ENCODE data around the gene SLC25A6.
"Not testable (repeated sequence)": the region's sequence is repeated elsewhere in the genome, so short reads cannot be mapped to it uniquely, and the experiment has no call there.

Gene SLC25A6

DNA sequence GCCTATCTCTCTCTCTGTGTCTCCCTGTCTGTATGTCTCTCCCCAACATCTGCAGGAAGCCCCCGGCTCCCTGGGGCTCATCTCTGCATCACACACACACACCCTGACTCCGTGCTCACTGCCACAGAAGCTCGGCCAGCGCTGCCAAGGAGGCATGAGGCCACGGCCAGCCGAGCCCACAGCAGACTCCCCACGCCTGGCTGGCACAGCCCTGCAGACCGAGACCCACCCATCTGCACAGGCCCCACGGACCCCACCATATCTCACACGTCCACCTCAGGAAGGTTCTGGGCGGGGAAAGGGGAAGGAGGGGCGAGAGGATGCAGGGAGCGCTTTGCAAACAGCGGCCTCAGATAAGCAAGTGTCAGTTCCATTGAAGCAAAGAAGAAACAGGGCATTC lies 28.5 kb upstream of the SLC25A6 start:
- Mint-ChIP-seq H3K27me3 (no peaks in the 10 kb centered on the region), H3K9me3 (peaks cover 18 to 19% of the 10 kb centered on the region in 2 donors), H3K36me3 (ENCODE audit: insufficient read depth) (peaks cover 9% of the 10 kb centered on the region), H3K4me3 (no peak overlapping the region), H3K4me1 (ENCODE audit: low read depth in 2 of 2) (peaks cover 0 to 9% of the 10 kb centered on the region in 2 donors), H3K27ac (peak overlapping the region; percentile 4 to 67)
- no peak for DNase-seq
- no peak for ATAC-seq (replicated peaks)

DNA sequence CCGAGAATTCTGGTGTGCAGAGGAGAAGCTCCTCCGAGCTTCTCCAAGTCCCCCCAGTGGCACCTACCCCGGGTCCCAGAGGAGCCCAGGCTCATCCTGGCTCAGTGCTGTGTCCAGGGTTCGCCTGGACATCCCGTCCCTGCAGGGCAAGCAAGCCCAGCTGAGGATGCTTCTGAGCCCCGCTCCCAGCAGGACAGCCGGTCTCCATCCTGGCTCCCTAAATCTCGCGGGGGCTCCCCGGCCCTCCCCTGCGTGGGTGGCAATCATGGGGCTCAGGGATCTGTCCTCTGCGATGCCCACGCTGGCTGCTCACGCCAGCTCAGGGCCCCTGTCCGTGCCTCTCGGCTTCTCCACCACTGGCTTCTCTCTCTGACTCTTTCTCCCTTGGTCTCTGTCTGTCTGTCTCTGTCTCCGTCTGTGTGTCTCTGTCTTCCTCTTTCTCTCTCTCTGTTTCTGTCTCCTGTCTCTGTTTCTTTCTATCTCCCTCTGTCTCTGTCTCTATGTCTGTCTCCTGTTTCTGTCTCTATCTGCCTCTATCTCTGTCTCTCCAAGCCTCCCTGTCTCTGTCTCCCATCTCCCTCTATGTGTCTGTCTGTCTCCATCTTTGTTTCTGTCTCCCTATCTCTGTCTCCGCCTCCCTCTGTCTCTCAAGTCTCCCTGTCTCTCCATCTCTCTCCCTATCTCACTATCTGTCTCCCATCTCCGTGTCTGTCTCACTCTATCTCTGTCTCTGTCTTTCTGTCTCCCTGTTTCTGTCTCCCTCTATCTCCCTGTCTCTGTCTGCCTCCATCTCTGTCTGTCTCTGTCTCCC lies 27.8 kb upstream of the SLC25A6 start:
- H3K36me3 Mint-ChIP-seq (ENCODE audit: insufficient read depth), result peaks cover 8% of the 10 kb centered on the region
- ATAC-seq (replicated peaks) (no peak), DNase-seq (no peak)
- peaks cover 13 to 17% of the 10 kb centered on the region in 2 donors for H3K9me3 Mint-ChIP-seq
- no peaks in the 10 kb centered on the region for H3K27me3 Mint-ChIP-seq
- no peak overlapping the region for H3K4me3 Mint-ChIP-seq
- H3K4me1 Mint-ChIP-seq (ENCODE audit: low read depth in 2 of 2), result peaks cover 0 to 9% of the 10 kb centered on the region in 2 donors
- peak overlapping the region; percentile 4 to 67 for H3K27ac Mint-ChIP-seq

DNA sequence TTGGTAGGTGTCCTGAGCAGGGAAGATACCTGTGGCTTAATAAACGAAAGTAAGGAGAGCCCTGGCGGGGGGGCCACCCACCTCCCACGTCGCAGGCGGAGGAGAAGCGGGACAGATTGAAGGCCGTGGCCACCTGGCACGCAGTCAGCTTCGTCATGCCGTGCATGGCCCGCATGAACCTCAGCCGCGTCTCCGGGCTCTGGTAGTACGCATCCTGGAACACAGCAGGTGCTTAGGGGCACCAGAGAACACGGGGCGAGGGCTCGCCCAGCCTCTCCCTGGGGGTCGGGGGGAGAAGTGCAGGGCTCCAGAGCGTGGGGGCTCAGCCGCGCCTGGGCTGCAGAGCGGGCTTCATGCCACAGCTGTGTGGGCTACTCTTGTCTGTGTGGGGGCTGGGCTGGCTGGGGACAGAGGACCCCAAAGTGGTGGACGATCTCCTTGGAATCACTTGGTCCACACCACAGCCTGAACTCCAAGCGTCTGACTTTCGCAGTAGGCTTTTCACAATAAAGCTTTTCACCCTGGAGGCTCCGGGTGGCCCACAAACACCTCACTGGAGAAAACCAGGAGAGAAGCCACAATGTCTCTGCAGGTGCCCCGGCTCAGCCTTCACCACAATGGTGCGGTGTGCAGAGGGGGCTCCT lies 27.1 kb upstream of the SLC25A6 start:
- DNase-seq (no peak), ATAC-seq (replicated peaks) (no peak)
- peaks cover 6 to 12% of the 10 kb centered on the region in 2 donors for H3K9me3 Mint-ChIP-seq
- no peak overlapping the region for H3K4me3 Mint-ChIP-seq
- peak overlapping the region in 1 of 2 donors; percentile 11 for H3K27ac Mint-ChIP-seq
- H3K4me1 Mint-ChIP-seq (ENCODE audit: low read depth in 2 of 2), result peaks cover 0 to 10% of the 10 kb centered on the region in 2 donors
- H3K36me3 Mint-ChIP-seq (ENCODE audit: insufficient read depth), result peaks cover 8% of the 10 kb centered on the region
- H3K27me3 Mint-ChIP-seq, result no peaks in the 10 kb centered on the region

DNA sequence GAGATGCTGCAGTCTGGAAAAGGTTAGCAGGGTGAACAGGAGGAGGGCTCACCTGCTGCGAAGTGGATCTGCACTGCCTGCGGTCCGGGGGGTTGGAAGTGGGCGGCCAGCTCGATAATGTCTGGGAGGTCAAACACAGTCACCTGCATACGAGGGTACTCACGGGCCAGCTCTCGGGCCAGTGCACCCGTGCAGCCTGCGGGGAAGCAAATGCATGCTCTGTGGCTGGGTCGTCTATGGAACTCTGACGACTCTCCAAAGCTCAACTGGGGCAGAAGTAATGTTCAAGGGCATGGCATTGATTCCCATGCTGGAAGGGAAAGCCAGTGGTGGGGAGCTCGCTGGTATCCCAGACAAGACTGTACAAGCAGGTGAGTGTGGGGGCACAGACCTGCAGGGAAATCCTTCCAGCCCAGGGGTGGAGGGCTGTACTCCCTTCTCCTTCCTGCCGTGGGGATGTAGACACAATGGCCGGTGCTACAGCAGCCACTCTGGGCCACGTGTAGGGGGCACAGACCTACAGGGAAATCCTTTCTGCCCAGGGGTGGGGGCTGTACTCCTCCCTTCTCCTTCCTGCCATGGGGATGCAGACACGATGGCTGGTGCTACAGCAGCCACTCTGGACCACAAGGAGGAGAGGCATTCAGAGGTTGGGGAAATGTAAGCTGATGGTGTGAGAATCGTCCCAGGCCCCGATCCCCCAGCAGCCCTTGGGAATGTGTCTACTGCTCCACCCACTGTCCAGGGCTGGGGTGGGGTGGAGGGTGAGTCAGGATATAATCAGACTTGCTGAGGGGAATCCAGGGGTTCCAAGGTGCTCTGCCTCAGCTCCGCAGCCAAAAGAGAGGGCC lies 26.2 kb upstream of the SLC25A6 start:
- Mint-ChIP-seq H3K9me3 (peaks cover 0 to 4% of the 10 kb centered on the region in 2 donors), H3K36me3 (ENCODE audit: insufficient read depth) (peaks cover 6% of the 10 kb centered on the region), H3K27ac (no peak overlapping the region)

DNA sequence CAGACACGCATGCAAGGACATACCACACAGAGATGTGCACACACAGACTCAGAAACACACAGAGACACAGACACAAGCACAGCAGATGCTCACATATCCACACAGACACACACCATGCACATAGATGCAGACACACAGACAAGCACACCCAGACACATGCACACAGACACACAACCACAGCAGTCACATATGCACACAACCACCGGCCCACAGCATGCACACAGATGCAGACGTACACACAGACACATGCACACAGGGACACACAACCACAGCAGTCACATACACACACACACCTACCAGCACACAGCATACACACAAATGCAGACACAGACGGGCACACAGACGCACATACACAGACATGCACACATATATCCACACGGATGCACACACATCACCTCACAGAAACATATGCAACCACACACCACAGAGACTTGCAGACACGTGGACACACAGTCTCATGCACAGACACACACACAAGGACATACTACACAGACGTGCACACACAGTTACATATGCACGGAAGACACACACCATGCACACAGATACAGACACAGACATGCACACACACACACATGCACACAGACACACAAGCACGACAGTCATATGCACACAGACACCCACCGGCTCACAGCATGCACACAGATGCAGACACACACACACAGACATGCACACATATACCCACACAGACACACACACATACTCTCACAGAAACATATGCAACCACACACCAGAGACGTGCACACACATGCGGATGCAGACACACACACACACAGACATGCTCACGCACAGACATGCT lies 25.2 kb upstream of the SLC25A6 start:
- H3K4me1 Mint-ChIP-seq (ENCODE audit: low read depth in 2 of 2), result peaks cover 0 to 13% of the 10 kb centered on the region in 2 donors
- no peaks in the 10 kb centered on the region for H3K27me3 Mint-ChIP-seq
- ATAC-seq (replicated peaks), result no peak
- no peak overlapping the region for H3K27ac Mint-ChIP-seq
- H3K4me3 Mint-ChIP-seq, result no peak overlapping the region
- DNase-seq, result no peak
- peaks cover 7% of the 10 kb centered on the region for H3K36me3 Mint-ChIP-seq (ENCODE audit: insufficient read depth)
- peaks cover 0 to 4% of the 10 kb centered on the region in 2 donors for H3K9me3 Mint-ChIP-seq

More for the DNA sequence above, 26.2 kb upstream of the SLC25A6 start:
- Mint-ChIP-seq H3K4me3 (no peak overlapping the region), H3K27me3 (no peaks in the 10 kb centered on the region), H3K4me1 (ENCODE audit: low read depth in 2 of 2) (peaks cover 0 to 13% of the 10 kb centered on the region in 2 donors)
- ATAC-seq (replicated peaks) (no peak), DNase-seq (no peak)

DNA sequence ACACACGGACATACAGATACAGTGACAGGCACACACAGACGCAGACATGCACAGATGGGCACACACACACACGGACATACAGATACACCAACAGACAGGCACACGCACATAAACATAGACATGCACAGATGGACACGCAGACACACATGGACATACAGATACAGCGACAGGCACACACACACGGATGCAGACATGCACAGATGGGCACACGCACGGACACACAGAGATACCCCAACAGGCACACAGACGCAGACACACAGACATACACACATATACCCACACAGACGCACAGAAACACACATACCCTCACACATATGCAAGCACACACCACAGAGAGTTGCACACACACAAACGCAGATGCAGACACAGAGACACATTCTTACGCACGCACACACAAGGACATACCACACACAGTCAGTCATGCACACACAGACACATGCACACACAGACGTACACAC lies 24.4 kb upstream of the SLC25A6 start:
- Mint-ChIP-seq H3K4me3 (no peak overlapping the region), H3K27ac (no peak overlapping the region), H3K27me3 (no peaks in the 10 kb centered on the region), H3K9me3 (peaks cover 0 to 4% of the 10 kb centered on the region in 2 donors), H3K36me3 (ENCODE audit: insufficient read depth) (peaks cover 9% of the 10 kb centered on the region), H3K4me1 (ENCODE audit: low read depth in 2 of 2) (peaks cover 0 to 13% of the 10 kb centered on the region in 2 donors)
- ATAC-seq (replicated peaks) (no peak), DNase-seq (no peak)

DNA sequence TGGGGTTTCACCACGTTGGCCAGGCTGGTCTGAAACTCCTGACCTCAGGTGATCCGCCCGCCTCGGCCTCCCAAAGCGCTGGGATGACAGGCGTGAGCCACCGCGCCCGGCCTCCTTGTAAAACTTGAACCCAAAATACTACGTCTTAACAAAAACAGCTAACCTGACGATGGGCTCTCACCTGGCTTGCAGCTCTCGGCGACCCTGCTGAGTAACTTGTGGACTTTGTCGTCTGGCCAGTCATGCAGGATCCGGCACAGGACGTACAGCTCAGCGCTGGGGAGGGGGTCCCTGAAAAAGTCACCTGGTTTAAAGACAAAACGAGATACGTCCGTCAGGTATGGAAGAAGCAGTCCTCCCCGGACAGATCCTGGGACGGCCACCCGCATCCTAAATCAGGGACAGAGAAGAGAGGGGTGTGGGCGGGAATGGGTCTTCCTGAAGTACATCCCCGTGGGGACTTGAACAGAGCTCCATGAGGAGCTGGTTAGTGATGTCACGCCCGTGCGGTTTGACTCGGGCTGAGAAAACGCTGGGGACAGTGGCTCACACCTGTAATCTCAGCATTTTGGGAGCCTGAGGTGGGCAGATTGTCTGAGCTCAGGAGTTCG lies 20.7 kb upstream of the SLC25A6 start:
- H3K4me3 Mint-ChIP-seq, result no peak overlapping the region
- H3K36me3 Mint-ChIP-seq (ENCODE audit: insufficient read depth), result peaks cover 9% of the 10 kb centered on the region
- DNase-seq, result no peak

DNA sequence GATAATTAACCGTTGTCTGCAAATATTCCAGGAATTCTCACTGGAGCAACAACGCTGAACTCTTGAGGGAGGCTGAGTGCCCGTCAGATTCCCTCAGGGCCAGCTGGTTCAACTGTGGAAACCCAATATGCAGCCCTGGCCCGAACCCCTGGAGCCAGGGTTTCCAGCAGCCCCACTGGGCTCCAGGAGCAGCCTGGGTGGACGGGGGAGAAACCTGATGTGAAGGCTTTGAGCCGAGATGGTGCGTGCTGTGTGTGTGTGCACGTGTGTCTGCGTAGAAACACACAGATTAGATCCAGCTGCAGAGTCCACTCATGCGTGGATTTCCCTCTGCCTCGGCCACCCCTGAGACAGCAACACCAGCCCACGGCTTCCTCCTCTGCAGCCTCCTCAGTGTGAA lies 19.4 kb upstream of the SLC25A6 start:
- Mint-ChIP-seq H3K27ac (no peak overlapping the region), H3K4me1 (ENCODE audit: low read depth in 2 of 2) (peaks cover 0 to 4% of the 10 kb centered on the region in 2 donors), H3K4me3 (no peak overlapping the region), H3K27me3 (no peaks in the 10 kb centered on the region), H3K36me3 (ENCODE audit: insufficient read depth) (peaks cover 9% of the 10 kb centered on the region), H3K9me3 (no peaks in the 10 kb centered on the region)
- no peak for ATAC-seq (replicated peaks)
- DNase-seq, result no peak

More for the DNA sequence above, 20.7 kb upstream of the SLC25A6 start:
- no peak for ATAC-seq (replicated peaks)
- H3K4me1 Mint-ChIP-seq (ENCODE audit: low read depth in 2 of 2), result peaks cover 0 to 4% of the 10 kb centered on the region in 2 donors
- H3K27me3 Mint-ChIP-seq, result no peaks in the 10 kb centered on the region
- H3K27ac Mint-ChIP-seq, result no peak overlapping the region
- no peaks in the 10 kb centered on the region for H3K9me3 Mint-ChIP-seq

DNA sequence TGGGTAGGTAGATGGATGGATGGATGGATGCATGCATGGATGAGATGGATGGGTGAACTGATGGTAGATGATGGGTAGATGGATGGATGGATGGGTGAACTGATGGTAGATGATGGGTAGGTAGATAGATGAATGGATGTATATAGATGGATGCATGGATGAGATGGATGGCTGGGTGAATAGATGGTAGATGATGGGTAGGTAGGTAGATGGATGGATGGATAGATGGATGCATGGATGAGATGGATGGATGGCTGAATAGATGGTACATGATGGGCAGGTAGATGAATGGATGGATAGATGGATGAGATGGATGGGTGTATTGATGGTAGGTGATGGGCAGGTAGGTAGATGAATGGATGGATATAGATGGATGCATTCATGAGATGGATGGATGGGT lies 15.1 kb upstream of the SLC25A6 start:
- Mint-ChIP-seq H3K27ac (no peak overlapping the region), H3K9me3 (no peaks in the 10 kb centered on the region), H3K36me3 (ENCODE audit: insufficient read depth) (peaks cover under 1% of the 10 kb centered on the region), H3K4me1 (ENCODE audit: low read depth in 2 of 2) (no peaks in the 10 kb centered on the region), H3K27me3 (no peaks in the 10 kb centered on the region), H3K4me3 (no peak overlapping the region)
- DNase-seq, result no peak
- ATAC-seq (replicated peaks), result no peak

DNA sequence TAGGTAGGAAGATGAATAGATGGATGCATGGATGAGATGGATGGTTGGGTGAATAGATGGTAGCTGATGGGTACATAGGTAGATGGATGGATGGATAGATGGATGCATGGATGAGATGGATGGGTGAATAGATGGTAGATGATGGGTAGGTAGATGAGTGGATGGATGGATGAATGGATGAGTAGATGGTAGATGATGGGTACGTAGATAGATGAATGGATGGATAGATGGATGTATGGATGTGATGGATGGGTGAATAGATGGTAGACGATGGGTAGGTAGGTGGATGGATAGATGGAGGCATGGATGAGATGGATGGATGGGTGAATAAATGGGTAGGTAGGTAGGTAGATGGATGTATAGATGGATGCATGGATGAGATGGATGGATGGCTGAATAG lies 13.9 kb upstream of the SLC25A6 start:
- not testable (repeated sequence) for H3K4me3 Mint-ChIP-seq

DNA sequence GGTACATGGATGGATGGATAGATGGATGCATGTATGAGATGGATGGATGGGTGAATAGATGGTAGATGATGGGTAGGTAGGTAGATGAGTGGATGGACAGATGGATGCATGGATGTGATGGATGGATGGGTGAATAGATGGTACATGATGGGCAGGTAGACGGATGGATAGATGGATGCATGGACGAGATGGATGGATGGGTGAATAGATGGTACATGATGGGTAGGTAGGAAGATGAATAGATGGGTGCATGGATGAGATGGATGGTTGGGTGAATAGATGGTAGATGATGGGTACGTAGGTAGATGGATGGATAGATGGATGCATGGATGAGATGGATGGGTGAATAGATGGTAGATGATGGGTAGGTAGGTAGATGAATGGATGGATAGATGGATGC lies 12.0 kb upstream of the SLC25A6 start:
- H3K27ac Mint-ChIP-seq; H3K4me1 Mint-ChIP-seq (ENCODE audit: low read depth in 2 of 2); DNase-seq; H3K36me3 Mint-ChIP-seq (ENCODE audit: insufficient read depth); ATAC-seq (replicated peaks); H3K27me3 Mint-ChIP-seq; H3K4me3 Mint-ChIP-seq; H3K9me3 Mint-ChIP-seq: not testable (repeated sequence)

More for the DNA sequence above, 13.9 kb upstream of the SLC25A6 start:
- DNase-seq; H3K9me3 Mint-ChIP-seq; H3K27me3 Mint-ChIP-seq; ATAC-seq (replicated peaks); H3K36me3 Mint-ChIP-seq (ENCODE audit: insufficient read depth); H3K27ac Mint-ChIP-seq; H3K4me1 Mint-ChIP-seq (ENCODE audit: low read depth in 2 of 2): not testable (repeated sequence)

DNA sequence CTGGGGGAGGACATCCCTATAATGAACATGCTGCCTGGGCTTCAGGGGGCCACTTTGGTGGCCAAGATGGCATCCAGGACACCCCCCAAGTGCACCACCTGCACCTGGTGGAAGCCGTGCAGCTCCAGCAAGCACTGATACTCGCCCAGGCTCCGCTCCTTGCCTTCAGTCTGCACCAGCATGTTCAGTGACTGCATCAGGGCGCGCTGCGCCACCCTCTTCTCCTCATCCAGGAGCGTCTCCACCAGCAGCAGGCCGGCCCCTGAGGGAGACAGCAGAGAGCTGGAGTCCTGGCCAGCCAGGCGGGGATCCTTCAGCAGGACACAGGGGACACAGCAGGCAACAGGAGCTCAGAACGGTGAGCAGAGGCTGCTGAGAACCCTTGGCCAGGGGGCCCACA lies 11.3 kb upstream of the SLC25A6 start:
- Mint-ChIP-seq H3K4me3 (no peak overlapping the region), H3K4me1 (ENCODE audit: low read depth in 2 of 2) (no peaks in the 10 kb centered on the region), H3K27me3 (no peaks in the 10 kb centered on the region), H3K36me3 (ENCODE audit: insufficient read depth) (no peaks in the 10 kb centered on the region), H3K9me3 (no peaks in the 10 kb centered on the region), H3K27ac (no peak overlapping the region)
- no peak for DNase-seq
- no peak for ATAC-seq (replicated peaks)
